ENCODE measurements around the gene GAS2L2. TPM values are rescaled to one million over a fixed set of nuclear protein-coding genes. Genes with fewer than 3 reads are reported as not detected.

The GAS2L2 gene
- total RNA-seq, 2 experiments from 2014 or later, result 0.27 to 0.34 TPM

DNA sequence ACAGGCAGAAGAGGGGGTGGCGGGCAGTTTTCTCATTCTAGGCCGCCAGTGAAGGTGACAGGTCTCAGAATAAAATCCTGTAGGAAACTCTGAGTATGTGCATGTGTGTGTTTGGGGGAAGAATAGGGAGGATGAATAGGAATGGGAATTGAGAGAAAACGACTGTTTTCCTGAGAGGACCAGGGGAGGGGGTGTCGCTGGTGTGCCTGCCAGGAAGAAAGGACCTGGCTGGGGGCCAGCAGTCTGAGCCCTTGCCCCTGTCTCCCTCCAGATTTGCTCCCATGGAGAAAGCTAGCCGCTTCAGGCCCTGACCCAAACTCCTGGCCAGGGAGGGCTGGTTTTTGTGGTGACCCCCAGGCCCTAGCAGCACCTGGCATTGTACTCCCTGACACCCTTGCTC, 22.0 kb upstream of the GAS2L2 start:
- Mint-ChIP-seq H3K27ac (no peak overlapping the region), H3K9me3 (no peaks in the 10 kb centered on the region), H3K27me3 (peaks cover 6% of the 10 kb centered on the region), H3K36me3 (ENCODE audit: low read depth) (no peaks in the 10 kb centered on the region), H3K4me1 (ENCODE audit: low read depth) (no peaks in the 10 kb centered on the region), H3K4me3 (no peak overlapping the region)
- ChIA-PET CTCF (interaction anchor here (3.0 kb wide), 1 partner anchor 11 kb away, joined by 15 read pairs; no protein-coding TSS in a partner anchor), POLR2A (interaction anchor here (0.6 to 0.7 kb wide), 4 partner anchors 11 to 35 kb away, joined by 3 to 5 read pairs (median 3); partner anchors contain the start of gene TAF15)
- TF ChIP-seq, protein P1, sequence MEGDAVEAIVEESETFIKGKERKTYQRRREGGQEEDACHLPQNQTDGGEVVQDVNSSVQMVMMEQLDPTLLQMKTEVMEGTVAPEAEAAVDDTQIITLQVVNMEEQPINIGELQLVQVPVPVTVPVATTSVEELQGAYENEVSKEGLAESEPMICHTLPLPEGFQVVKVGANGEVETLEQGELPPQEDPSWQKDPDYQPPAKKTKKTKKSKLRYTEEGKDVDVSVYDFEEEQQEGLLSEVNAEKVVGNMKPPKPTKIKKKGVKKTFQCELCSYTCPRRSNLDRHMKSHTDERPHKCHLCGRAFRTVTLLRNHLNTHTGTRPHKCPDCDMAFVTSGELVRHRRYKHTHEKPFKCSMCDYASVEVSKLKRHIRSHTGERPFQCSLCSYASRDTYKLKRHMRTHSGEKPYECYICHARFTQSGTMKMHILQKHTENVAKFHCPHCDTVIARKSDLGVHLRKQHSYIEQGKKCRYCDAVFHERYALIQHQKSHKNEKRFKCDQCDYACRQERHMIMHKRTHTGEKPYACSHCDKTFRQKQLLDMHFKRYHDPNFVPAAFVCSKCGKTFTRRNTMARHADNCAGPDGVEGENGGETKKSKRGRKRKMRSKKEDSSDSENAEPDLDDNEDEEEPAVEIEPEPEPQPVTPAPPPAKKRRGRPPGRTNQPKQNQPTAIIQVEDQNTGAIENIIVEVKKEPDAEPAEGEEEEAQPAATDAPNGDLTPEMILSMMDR (IDR thresholded peaks at IDR 0.05), result no peak
- DNase-seq (no peak), ATAC-seq (no peak)
- intact Hi-C loops (cut with micrococcal nuclease), result no loop called here

DNA sequence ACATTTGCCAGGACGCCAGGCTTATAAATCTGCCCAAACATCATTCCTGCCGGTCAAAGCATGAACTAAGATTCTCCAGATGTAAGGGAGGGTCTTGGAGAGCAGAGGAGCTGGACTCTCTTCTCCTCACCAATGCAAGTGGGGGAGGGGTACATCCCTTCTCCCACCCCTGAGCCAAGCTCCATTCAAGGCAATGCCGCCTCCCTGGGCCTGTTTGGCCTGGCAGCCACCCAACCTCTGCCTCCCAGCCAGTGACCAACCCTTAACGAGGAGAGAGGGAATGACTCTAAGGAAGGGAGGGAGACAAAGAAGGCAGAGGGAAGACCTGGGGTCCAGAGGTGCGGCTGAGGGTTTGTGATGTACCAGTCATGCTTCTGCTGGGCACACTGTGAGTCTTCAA, 21.5 kb upstream of the GAS2L2 start:
- Mint-ChIP-seq H3K4me1 (ENCODE audit: low read depth) (no peaks in the 10 kb centered on the region), H3K4me3 (no peak overlapping the region), H3K36me3 (ENCODE audit: low read depth) (no peaks in the 10 kb centered on the region), H3K27ac (no peak overlapping the region), H3K27me3 (peaks cover 6% of the 10 kb centered on the region), H3K9me3 (no peaks in the 10 kb centered on the region)
- CTCF ChIA-PET, result interaction anchor here (3.0 kb wide), 1 partner anchor 10 kb away, joined by 15 read pairs; no protein-coding TSS in a partner anchor
- POLR2A ChIA-PET, result interaction anchor here (0.6 kb wide), 1 partner anchor 11 kb away, joined by 3 read pairs; no protein-coding TSS in a partner anchor
- TF ChIP-seq, protein P1 (IDR thresholded peaks at IDR 0.05), result no peak
- DNase-seq (no peak), ATAC-seq (no peak)
- intact Hi-C loops (cut with micrococcal nuclease), result no loop called here

DNA sequence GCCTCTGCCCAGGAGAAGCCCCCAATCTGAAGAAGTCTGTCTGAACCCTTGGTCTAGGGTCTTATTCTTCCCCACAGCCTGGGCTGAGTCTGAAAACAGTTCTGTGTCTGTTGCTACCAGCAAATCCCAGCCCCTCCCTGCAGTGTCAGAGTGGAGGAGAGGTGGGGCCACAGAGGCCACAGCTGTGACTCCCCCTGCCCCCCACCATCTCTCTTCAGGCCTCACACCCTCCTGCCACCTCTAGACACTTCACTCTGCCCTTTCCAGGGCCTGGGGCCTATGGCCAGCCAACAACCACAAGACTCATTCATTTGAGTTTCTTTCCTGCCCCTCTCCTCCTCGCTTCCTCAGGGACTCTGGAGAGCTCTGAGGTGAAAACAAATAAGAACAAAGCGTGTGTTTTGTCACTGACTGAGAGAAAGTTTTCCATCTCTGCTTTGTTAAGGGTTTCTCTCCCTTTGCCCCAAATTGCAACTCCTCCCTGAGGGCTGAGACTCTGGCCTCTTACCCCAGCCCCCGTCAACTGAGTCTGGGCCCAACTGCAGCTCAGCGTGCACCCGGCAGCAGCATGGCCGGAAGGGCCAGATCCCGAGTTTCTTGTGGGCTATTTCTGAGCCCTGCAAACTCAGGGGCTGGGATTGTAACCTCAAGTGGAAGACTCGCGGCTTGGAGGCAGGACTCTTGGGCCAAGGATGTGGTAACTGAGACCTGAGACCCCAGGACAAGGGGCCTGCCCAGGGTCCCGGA, 20.8 kb upstream of the GAS2L2 start:
- Mint-ChIP-seq H3K9me3 (no peaks in the 10 kb centered on the region), H3K4me3 (no peak overlapping the region), H3K27me3 (peaks cover 6% of the 10 kb centered on the region), H3K27ac (no peak overlapping the region), H3K36me3 (ENCODE audit: low read depth) (no peaks in the 10 kb centered on the region), H3K4me1 (ENCODE audit: low read depth) (no peaks in the 10 kb centered on the region)
- no peak for DNase-seq
- intact Hi-C loops (cut with micrococcal nuclease), result no loop called here
- TF ChIP-seq, protein P1 (IDR thresholded peaks at IDR 0.05), result no peak
- ChIA-PET POLR2A (interaction anchor here (1.9 kb wide), 1 partner anchor 8 kb away, joined by 4 read pairs; no protein-coding TSS in a partner anchor), CTCF (interaction anchor here (3.0 kb wide), 1 partner anchor 10 kb away, joined by 15 read pairs; no protein-coding TSS in a partner anchor)
- no peak for ATAC-seq

DNA sequence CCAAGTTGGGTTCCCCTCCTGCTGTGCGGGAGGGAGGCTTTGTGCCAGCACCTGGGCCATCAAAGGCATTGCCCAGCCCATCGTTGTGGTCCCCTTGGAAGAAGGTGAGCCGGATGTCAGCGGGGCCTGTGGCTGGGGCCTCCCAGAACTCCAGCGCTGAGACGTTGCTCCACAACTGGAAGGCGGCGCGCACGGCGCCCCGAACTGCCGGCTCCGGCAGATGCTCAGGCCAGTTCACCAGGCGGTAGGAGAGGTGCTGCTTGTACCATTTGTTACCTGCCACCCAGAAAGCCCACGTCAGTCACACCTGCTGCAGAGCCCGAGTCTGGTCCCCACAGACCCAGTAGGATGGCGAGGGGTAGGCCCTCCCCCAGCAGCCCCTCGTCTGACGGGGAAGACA, 20.1 kb upstream of the GAS2L2 start:
- ATAC-seq, result no peak
- Mint-ChIP-seq H3K36me3 (ENCODE audit: low read depth) (no peaks in the 10 kb centered on the region), H3K4me3 (no peak overlapping the region), H3K9me3 (no peaks in the 10 kb centered on the region), H3K27ac (no peak overlapping the region), H3K27me3 (peaks cover 6% of the 10 kb centered on the region), H3K4me1 (ENCODE audit: low read depth) (no peaks in the 10 kb centered on the region)
- DNase-seq, result no peak
- intact Hi-C loops (cut with micrococcal nuclease), result no loop called here
- CTCF ChIA-PET, result interaction anchor here (1.8 to 10.2 kb wide), 2 partner anchors 9 to 34 kb away, joined by 5 to 292 read pairs; partner anchors contain the start of gene TAF15
- POLR2A ChIA-PET, result interaction anchor here (1.9 kb wide), 1 partner anchor 8 kb away, joined by 4 read pairs; no protein-coding TSS in a partner anchor
- TF ChIP-seq, protein P1 (IDR thresholded peaks at IDR 0.05), result no peak

Data from activated CD8-positive, alpha-beta T cell treated with anti-CD3 and anti-CD28 coated beads for 36 hours (primary cell).